ENCODE measurements around the gene GPR37.

GPR37 gene

GRCh38 chr7:124724507-124725192, 40.9 kb downstream of the GPR37 start:
- no peak for DNase-seq (ENCODE audit: low read depth)

GRCh38 chr7:124724079-124724478, 41.5 kb downstream of the GPR37 start:
- no peak for DNase-seq (ENCODE audit: low read depth)

GRCh38 chr7:124723012-124723411, 42.6 kb downstream of the GPR37 start:
- DNase-seq (ENCODE audit: low read depth) = peak; percentile 76

GRCh38 chr7:124722292-124722691, 43.3 kb downstream of the GPR37 start:
- peak; percentile 54 for DNase-seq (ENCODE audit: low read depth)

DNA sequence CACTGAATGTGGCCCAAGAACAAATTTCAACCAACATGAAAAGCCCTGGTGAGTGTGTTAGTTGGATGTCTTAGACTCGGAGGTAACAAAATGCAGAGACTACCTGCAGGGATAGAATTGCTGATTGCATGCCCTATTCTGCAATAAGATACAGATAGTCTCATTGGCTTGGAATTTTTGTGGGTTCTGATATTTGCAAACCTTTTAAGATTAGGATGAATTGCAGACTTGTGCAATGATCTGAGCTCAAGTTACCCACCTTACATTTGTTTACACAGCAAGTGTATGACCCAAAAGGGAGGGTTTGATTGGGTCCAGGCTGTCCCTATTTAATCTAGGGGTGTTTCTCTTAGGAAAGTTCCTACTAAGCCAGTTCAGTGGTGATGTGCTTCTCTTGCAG, 45.4 kb downstream of the GPR37 start:
- DNase-seq (ENCODE audit: low read depth) = peak; percentile 60

- DNase-seq (ENCODE audit: low read depth) = peak; percentile 13
Observed at GRCh38 chr7:124718032-124718766, 47.4 kb downstream of the GPR37 start.

DNA sequence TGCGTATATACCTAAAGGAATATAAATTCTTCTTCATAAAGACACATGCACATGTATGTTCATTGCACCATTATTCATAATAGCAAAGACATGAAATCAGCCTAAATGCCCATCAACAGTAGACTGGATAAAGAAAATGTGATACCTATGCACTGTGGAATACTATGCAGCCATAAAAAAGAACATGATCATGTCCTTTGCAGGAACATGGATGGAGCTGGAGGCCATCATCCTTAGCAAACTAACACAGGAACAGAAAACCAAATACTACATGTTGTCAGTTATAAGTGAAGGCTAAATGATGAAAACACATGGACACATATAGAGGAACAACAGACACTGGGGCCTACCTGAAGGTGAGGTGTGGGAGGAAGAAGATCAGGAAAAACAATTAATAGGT, 48.7 kb downstream of the GPR37 start:
- no peak for DNase-seq (ENCODE audit: low read depth)

DNA sequence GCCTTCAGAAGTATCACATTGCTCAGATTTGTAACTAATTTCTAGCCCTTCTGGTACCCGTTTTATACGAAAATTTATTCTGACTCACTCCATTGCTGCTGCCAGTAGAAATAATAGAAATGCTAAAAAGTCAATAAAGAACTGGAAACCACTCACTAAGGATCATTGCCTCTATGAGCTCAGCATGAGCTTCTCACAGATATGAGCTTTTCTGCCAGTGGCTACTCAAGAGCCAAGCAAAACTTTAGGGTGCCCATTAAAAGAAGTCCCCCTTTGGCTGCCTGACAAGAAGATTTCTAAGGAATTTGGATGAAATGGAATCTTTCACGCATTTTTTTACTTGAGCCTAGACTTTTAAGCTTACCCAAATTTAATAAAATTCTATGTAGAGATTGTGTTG, 52.5 kb downstream of the GPR37 start:
- DNase-seq (ENCODE audit: low read depth) = no peak

- DNase-seq (ENCODE audit: low read depth) = no peak
Observed at GRCh38 chr7:124712017-124712416, 53.6 kb downstream of the GPR37 start.

- DNase-seq (ENCODE audit: low read depth) = no peak
Observed at GRCh38 chr7:124702385-124702784, 63.2 kb downstream of the GPR37 start.

GRCh38 chr7:124701955-124702354, 63.6 kb downstream of the GPR37 start:
- DNase-seq (ENCODE audit: low read depth) = no peak

- DNase-seq (ENCODE audit: low read depth) = no peak
Observed at GRCh38 chr7:124700655-124701054, 64.9 kb downstream of the GPR37 start.

DNA sequence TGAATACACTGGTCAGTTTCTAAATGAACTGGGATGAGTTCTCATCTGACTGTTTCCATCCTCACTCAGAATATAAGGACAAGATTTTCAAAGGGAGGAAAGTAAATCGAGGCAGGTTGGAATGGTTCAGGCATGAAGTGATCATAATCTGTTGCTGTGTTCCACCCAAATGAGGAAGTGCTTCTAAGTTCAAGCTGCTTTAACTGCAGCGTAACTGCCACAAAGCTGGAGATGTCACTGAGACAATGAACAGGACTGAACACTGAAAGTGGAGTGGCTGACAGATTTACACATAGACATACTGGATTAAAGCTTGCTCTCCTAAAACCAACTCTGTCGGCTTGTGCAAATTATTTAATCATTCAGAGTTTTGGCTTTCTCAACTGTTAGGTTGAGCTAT, 66.6 kb downstream of the GPR37 start:
- no peak for DNase-seq (ENCODE audit: low read depth)

- no peak for DNase-seq (ENCODE audit: low read depth)
Observed at GRCh38 chr7:124697746-124698145, 67.8 kb downstream of the GPR37 start.

All from ELR (cell line).